Lower lobe of right lung (tissue), 2 donors: ENCODE measurements around the gene NR6A1. TPM values are rescaled to one million over a fixed set of nuclear protein-coding genes. Genes with fewer than 3 reads are reported as not detected.
"Not testable (repeated sequence)": the region's sequence is repeated elsewhere in the genome, so short reads cannot be mapped to it uniquely, and the experiment has no call there.

Source experiments
- ATAC-seq, 2 donors: fragments of 200-7000 bp; cut with Tn5 transposase; one replicate each; pipeline ENCODE4 v1.9.1; 2020 to 2022; ENCODE audit warnings: mild to moderate bottlenecking in 2 of 2, moderate library complexity in 2 of 2
- DNase-seq: peaks from one replicate; pipeline ENCODE4 v3.0.0-alpha.2; 2020
- H3K27ac ChIP-seq: fragments of 200-600 bp; one replicate; pipeline ENCODE4 v1.8.0; 2022
- H3K27me3 ChIP-seq: fragments of 200-600 bp; one replicate; pipeline ENCODE4 v1.8.0; 2022; ENCODE audit warnings: low read depth
- H3K36me3 ChIP-seq: fragments of 200-600 bp; one replicate; pipeline ENCODE4 v1.8.0; 2022; ENCODE audit warnings: mild to moderate bottlenecking
- H3K4me1 ChIP-seq: fragments of 200-600 bp; one replicate; pipeline ENCODE4 v1.8.0; 2022
- H3K4me3 ChIP-seq: fragments of 200-600 bp; one replicate; pipeline ENCODE4 v1.8.0; 2022; ENCODE audit warnings: mild to moderate bottlenecking
- H3K9me3 ChIP-seq: fragments of 200-600 bp; one replicate; pipeline ENCODE4 v1.8.0; 2022
- CTCF ChIP-seq: fragments of 200-600 bp; IDR thresholded peaks from one replicate; pipeline ENCODE4 v1.8.0; 2022; ENCODE audit warnings: antibody characterized with exemption, mild to moderate bottlenecking
- intact Hi-C: fragments of 100-400 bp; cut with DNase I; formaldehyde crosslinking; loops from one replicate; pipeline ENCODE4 v1.11.0; 2022
- total RNA-seq: library from RNA; stranded (reverse); fragmentation: NEBNext Ultra II Directional; extraction: Animal tissue kit (Norgen Biotek cat#: 25700); gene quantifications from one replicate; pipeline ENCODE4 v1.2.1, GENCODE V29; 2021
- donor health status: DM: no; HTN: yes; CAD: no; lungs with severe emphysema.

Gene NR6A1
- total RNA-seq, 1 donor from 2014 or later, result 4.5 TPM

DNA sequence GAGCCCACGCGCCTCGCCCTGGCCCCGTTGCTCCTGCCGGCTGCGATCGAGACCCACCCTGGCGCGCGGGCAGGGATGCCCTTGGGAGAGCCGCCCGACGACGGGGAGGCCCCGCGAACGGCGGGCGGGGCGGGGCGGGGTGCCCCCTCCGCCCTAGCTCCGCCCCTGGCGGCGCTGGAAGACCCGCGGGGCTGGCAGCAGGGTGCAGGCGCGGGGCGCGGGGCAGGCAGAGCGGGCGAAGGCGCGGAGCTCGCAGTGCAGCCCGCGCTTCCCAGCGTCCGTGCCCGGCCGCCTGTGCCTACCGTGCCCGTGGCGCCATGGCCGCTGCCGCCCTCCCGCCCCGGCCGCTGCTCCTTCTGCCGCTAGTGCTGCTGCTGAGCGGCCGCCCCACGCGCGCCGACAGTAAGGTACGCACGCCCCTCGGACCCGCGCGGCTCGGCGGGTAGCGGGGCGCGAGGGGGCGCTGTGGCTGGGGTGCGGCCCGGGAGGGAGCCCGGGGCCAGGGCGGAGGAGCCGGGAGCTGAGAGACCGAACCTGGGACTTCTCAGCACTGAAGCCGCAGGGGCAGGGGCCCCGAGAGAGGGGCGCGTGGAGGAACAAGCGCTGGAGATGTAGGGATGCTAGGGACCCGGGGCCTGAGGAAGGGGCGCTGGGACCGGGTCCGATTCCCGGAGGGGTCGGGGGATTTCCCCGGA lies 6.0 kb upstream of the NR6A1 start, which contains the start of gene OLFML2A:
Gene OLFML2A, plus strand, starts transcription at position 180 of the 695 bp plus-strand sequence. Its CDS starts 138 bp downstream, at position 318.
- Histone ChIP-seq H3K27me3 (peaks cover 24% of the 10 kb centered on the region), H3K27ac (peak within 1 kb of the TSS; percentile 41), H3K4me3 (peak within 1 kb of the TSS; percentile 60), H3K36me3 (no peaks in the 10 kb centered on the region), H3K9me3 (no peaks in the 10 kb centered on the region), H3K4me1 (peaks cover 43% of the 10 kb centered on the region)
- intact Hi-C loops, result no loop called here
- DNase-seq (no peak), ATAC-seq (peak; percentile 39 to 41)
- TF ChIP-seq CTCF, result peak; percentile 39

DNA sequence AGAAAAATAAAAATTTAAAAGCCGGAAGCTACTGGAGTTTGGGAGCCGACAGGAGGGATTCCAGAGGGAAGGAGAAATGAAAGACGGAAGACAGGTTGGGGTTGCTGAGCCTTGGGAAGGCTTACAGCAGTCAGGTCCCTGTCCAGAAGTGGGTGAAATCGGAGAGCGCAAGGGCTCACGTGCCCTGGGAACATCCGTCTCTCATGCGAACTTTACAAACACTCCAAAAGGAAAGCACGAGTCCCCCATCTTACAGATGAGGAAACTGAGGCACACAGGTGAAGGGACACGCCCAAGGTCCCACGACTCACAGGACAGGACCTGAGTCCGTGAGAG lies 5.5 kb upstream of the NR6A1 start:
- peak overlapping the region; percentile 60 for H3K4me3 ChIP-seq
- H3K4me1 ChIP-seq, result peaks cover 38% of the 10 kb centered on the region
- no peaks in the 10 kb centered on the region for H3K9me3 ChIP-seq
- intact Hi-C loops, result no loop called here
- no peak for ATAC-seq
- no peak for DNase-seq
- H3K27ac ChIP-seq, result no peak overlapping the region
- TF ChIP-seq CTCF, result no peak
- H3K27me3 ChIP-seq, result peaks cover 24% of the 10 kb centered on the region
- H3K36me3 ChIP-seq, result no peaks in the 10 kb centered on the region

DNA sequence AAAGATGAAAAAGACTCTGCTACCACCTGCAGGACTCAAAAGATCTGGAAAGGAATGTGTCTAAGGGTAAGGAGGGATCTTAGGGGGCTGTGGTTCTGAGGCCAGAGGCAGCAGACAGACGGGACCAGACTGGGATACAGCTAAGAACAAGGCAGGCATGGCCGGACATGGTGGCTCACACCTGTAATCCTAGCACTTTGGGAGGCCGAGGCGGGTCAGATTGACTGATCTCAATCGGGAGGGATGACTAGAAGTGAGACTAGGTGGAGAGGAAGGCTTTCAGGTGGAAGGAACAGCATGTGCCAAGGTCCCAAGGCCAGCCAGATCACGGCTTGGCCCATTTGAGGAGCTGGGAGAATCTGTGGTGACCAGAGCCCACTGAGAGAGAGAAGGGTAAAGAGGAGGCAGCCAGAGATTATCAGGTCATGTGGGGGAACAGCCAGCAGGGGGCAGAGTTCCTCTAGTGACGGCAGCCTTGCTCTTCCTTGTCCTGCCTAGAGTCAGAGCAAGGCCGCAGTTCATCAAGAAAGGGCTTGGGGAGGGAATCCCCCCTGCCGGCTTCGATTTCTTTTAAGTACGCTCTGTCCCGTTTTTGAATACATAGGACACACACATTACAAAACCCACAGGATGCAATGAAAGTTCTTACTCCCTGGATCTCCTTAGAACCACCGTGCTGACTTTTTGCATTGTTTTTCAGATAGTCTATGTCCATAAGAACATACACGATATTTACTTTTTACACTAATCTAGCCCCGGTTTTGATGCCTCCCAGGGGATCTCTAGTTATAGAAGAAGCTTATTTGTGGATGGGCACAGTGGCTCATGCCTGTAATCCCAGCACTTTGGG lies 3.2 kb upstream of the NR6A1 start:
- no peak overlapping the region for H3K4me3 ChIP-seq
- ATAC-seq (peak; percentile 20 to 49), DNase-seq (peak; percentile 85)
- TF ChIP-seq CTCF, result peak; percentile 82
- no peaks in the 10 kb centered on the region for H3K9me3 ChIP-seq
- H3K27me3 ChIP-seq, result peaks cover 34% of the 10 kb centered on the region
- peaks cover 35% of the 10 kb centered on the region for H3K4me1 ChIP-seq
- no peaks in the 10 kb centered on the region for H3K36me3 ChIP-seq
- no peak overlapping the region for H3K27ac ChIP-seq
- intact Hi-C loops, result loop anchor here (5.0 kb wide), 1 partner anchor 78 kb away; the partner anchor contains the start of gene WDR38

GRCh38 chr9:124773473-124774128 lies 2.5 kb upstream of the NR6A1 start:
- peaks cover 28% of the 10 kb centered on the region for H3K4me1 ChIP-seq

DNA sequence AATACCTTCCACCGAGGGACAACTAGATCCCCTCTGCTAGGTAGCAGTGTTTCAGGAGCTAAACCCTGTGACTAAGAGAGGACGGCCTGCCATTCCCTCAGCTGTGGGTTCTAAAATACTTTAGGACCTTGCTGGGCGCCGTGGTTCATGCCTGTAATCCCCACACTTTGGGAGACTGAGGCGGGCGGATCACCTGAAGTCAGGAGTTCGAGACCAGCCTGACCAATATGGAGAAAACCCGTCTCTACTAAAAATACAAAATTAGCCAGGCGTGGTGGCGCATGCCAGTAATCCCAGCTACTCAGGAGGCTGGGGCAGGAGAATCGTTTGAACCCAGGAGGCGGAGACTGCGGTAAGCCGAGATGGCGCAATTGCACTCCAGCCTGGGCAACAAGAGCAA lies 1.8 kb upstream of the NR6A1 start:
- Histone ChIP-seq H3K27me3 (peaks cover 42% of the 10 kb centered on the region), H3K4me1 (peaks cover 26% of the 10 kb centered on the region)
- not testable (repeated sequence) for ATAC-seq, H3K9me3 ChIP-seq, H3K4me3 ChIP-seq, H3K27ac ChIP-seq, H3K36me3 ChIP-seq, DNase-seq
- intact Hi-C loops, result loop anchor here (5.0 kb wide), 1 partner anchor 79 kb away; the partner anchor contains the start of gene WDR38

More at GRCh38 chr9:124773473-124774128, 2.5 kb upstream of the NR6A1 start:
- Histone ChIP-seq H3K27me3 (peaks cover 35% of the 10 kb centered on the region), H3K9me3 (no peaks in the 10 kb centered on the region), H3K36me3 (no peaks in the 10 kb centered on the region), H3K27ac (no peak overlapping the region), H3K4me3 (no peak overlapping the region)
- TF ChIP-seq CTCF, result no peak
- intact Hi-C loops, result loop anchor here (5.0 kb wide), 1 partner anchor 79 kb away; the partner anchor contains the start of gene WDR38
- ATAC-seq (no peak), DNase-seq (no peak)
